Natural killer cell (primary cell): ENCODE data around the gene STYK1. TPM values are rescaled to one million over a fixed set of nuclear protein-coding genes. Genes with fewer than 3 reads are reported as not detected.

Source experiments
- ATAC-seq, 3 donors: fragments of 150-1000 bp in 2 of 3; fragments of 200-7000 bp in 1 of 3; cut with Tn5 transposase; 1 replicate in 1 of 3; 2 replicates in 2 of 3; pipeline ENCODE4 v1.10.0; 2021; ENCODE audit warnings: mild to moderate bottlenecking in 2 of 3, moderate library complexity in 2 of 3
- DNase-seq, 2 donors: peaks; one replicate each; pipeline versions ENCODE4 v3.0.0 to v3.0.0-alpha.2; 2013 to 2021; ENCODE audit warnings: mixed read lengths in 1 of 2
- H3K27ac ChIP-seq: one replicate; pipeline ENCODE4 v1.5.1; 2013; ENCODE audit warnings: mild to moderate bottlenecking, low read length
- H3K27me3 ChIP-seq: one replicate; pipeline ENCODE4 v1.6.1; 2013; ENCODE audit warnings: low read length; ENCODE audit not compliant: control insufficient read depth, insufficient read depth
- H3K36me3 ChIP-seq: one replicate; pipeline ENCODE4 v1.6.1; 2013; ENCODE audit warnings: low read length; ENCODE audit not compliant: control insufficient read depth, insufficient read depth
- H3K4me1 ChIP-seq: one replicate; pipeline ENCODE4 v1.6.1; 2013; ENCODE audit warnings: low read length; ENCODE audit not compliant: control insufficient read depth, insufficient read depth
- H3K4me3 ChIP-seq: one replicate; pipeline ENCODE4 v1.5.1; 2013; ENCODE audit warnings: low read length
- H3K9me3 ChIP-seq: one replicate; pipeline ENCODE4 v1.6.1; 2013; ENCODE audit warnings: low read length; ENCODE audit not compliant: control insufficient read depth, insufficient read depth
- H3K27ac Mint-ChIP-seq, 2 donors: one replicate each; pipeline ENCODE4 v1.8.0; 2022; ENCODE audit warnings: mild to moderate bottlenecking in 2 of 2, mixed read lengths in 2 of 2, moderate library complexity in 1 of 2
- H3K27me3 Mint-ChIP-seq, 2 donors: one replicate each; pipeline ENCODE4 v1.8.0; 2022; ENCODE audit warnings: low read depth in 2 of 2, mixed read lengths in 2 of 2
- H3K36me3 Mint-ChIP-seq: one replicate; pipeline ENCODE4 v1.8.0; 2022; ENCODE audit warnings: mixed read lengths
- H3K4me1 Mint-ChIP-seq, 2 donors: one replicate each; pipeline ENCODE4 v1.8.0; 2022; ENCODE audit warnings: mixed read lengths in 2 of 2
- H3K4me3 Mint-ChIP-seq: one replicate; pipeline ENCODE4 v1.8.0; 2022; ENCODE audit warnings: mild to moderate bottlenecking, moderate library complexity, mixed read lengths
- H3K9me3 Mint-ChIP-seq, 2 donors: one replicate each; pipeline ENCODE4 v1.8.0; 2022; ENCODE audit warnings: mixed read lengths in 2 of 2
- WGBS: methylation state at CpG from one replicate; pipeline ENCODE4 v1.1.7; 2013; ENCODE audit warnings: missing lambda C conversion rate; ENCODE audit not compliant: insufficient coverage; 5-methylcytosine and 5-hydroxymethylcytosine counted together
- intact Hi-C: fragments of 100-400 bp; cut with micrococcal nuclease; formaldehyde crosslinking; loops from one replicate; pipeline ENCODE4 v1.14.2; 2022
- total RNA-seq, 4 donors: library from RNA; stranded (reverse); fragments of 120-200 nt in 1 of 4; gene quantifications; one replicate each; pipeline versions ENCODE4 v1.2.3 to v1.2.4, GENCODE V29; 2013 to 2022
- TF ChIP-seq, protein P1 (sequence below): fragments of 200-600 bp; IDR thresholded peaks from one replicate; pipeline ENCODE4 v1.8.0; 2022; ENCODE audit warnings: antibody characterized with exemption

Gene STYK1
- total RNA-seq, 3 donors from 2014 or later (not counting 1 experiment from before 2014, with no cell fraction given), result 2.0 to 2.6 (median 2.4) TPM

DNA sequence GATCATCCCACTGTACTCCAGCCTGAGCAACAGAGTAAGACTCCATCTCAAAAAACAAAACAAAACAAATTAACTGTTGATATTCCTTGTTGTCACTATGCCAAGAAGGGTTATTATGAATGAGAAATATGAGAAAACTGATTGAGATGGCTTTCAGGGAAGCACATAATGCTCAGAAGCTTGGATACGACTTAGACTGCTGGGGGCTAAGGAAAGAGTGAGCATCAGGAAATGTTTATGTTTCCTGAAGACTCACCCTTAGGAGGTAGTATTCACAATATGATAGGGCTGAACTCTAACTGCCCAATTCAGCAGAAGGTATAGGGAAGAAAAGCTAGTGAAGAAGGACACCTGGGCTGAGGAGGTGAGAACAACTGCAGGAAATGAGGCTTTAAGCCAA lies 6.3 kb downstream of the STYK1 start:
- H3K36me3 ChIP-seq, result no peaks in the 10 kb centered on the region
- H3K9me3 ChIP-seq, result no peaks in the 10 kb centered on the region
- 72% methylated on average over 1 of the region's 1 CpG for WGBS
- H3K4me1 ChIP-seq, result peaks cover 23% of the 10 kb centered on the region
- Mint-ChIP-seq H3K27me3 (peaks cover 12 to 47% of the 10 kb centered on the region in 2 donors), H3K4me3 (peak overlapping the region; percentile 28), H3K36me3 (no peaks in the 10 kb centered on the region), H3K27ac (no peak overlapping the region), H3K9me3 (no peaks in the 10 kb centered on the region), H3K4me1 (peaks cover 22 to 29% of the 10 kb centered on the region in 2 donors)
- DNase-seq (no peak), ATAC-seq (no peak)
- H3K4me3 ChIP-seq, result no peak overlapping the region
- H3K27me3 ChIP-seq, result no peaks in the 10 kb centered on the region
- intact Hi-C loops, result no loop called here
- H3K27ac ChIP-seq, result no peak overlapping the region
- TF ChIP-seq, protein P1, sequence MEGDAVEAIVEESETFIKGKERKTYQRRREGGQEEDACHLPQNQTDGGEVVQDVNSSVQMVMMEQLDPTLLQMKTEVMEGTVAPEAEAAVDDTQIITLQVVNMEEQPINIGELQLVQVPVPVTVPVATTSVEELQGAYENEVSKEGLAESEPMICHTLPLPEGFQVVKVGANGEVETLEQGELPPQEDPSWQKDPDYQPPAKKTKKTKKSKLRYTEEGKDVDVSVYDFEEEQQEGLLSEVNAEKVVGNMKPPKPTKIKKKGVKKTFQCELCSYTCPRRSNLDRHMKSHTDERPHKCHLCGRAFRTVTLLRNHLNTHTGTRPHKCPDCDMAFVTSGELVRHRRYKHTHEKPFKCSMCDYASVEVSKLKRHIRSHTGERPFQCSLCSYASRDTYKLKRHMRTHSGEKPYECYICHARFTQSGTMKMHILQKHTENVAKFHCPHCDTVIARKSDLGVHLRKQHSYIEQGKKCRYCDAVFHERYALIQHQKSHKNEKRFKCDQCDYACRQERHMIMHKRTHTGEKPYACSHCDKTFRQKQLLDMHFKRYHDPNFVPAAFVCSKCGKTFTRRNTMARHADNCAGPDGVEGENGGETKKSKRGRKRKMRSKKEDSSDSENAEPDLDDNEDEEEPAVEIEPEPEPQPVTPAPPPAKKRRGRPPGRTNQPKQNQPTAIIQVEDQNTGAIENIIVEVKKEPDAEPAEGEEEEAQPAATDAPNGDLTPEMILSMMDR, result no peak

- H3K4me1 Mint-ChIP-seq, result peaks cover 8 to 17% of the 10 kb centered on the region in 2 donors
- Histone ChIP-seq H3K4me3 (no peak overlapping the region), H3K27ac (no peak overlapping the region), H3K27me3 (no peaks in the 10 kb centered on the region), H3K9me3 (no peaks in the 10 kb centered on the region), H3K36me3 (no peaks in the 10 kb centered on the region), H3K4me1 (peaks cover 11% of the 10 kb centered on the region)
- H3K27ac Mint-ChIP-seq, result no peak overlapping the region
- TF ChIP-seq, protein P1, result no peak
- H3K36me3 Mint-ChIP-seq, result no peaks in the 10 kb centered on the region
- no peak for DNase-seq
- ATAC-seq, result no peak
- WGBS, result 96% methylated on average over 2 of the region's 2 CpGs
- no peak overlapping the region for H3K4me3 Mint-ChIP-seq
- intact Hi-C loops, result no loop called here
- peaks cover 15 to 53% of the 10 kb centered on the region in 2 donors for H3K27me3 Mint-ChIP-seq
- no peaks in the 10 kb centered on the region for H3K9me3 Mint-ChIP-seq
Measured at GRCh38 chr12:10664499-10664898, 9.4 kb downstream of the STYK1 start.

GRCh38 chr12:10663869-10664268 lies 10.0 kb downstream of the STYK1 start:
- Histone ChIP-seq H3K27ac (no peak overlapping the region), H3K4me3 (no peak overlapping the region), H3K27me3 (no peaks in the 10 kb centered on the region), H3K36me3 (no peaks in the 10 kb centered on the region), H3K9me3 (no peaks in the 10 kb centered on the region), H3K4me1 (peaks cover 11% of the 10 kb centered on the region)
- ATAC-seq (no peak), DNase-seq (no peak)
- Mint-ChIP-seq H3K27ac (no peak overlapping the region), H3K27me3 (peaks cover 14 to 47% of the 10 kb centered on the region in 2 donors), H3K9me3 (no peaks in the 10 kb centered on the region), H3K4me1 (peaks cover 6 to 15% of the 10 kb centered on the region in 2 donors), H3K36me3 (no peaks in the 10 kb centered on the region), H3K4me3 (no peak overlapping the region)
- intact Hi-C loops, result no loop called here
- TF ChIP-seq, protein P1, result no peak
- 90% methylated on average over 3 of the region's 3 CpGs for WGBS

DNA sequence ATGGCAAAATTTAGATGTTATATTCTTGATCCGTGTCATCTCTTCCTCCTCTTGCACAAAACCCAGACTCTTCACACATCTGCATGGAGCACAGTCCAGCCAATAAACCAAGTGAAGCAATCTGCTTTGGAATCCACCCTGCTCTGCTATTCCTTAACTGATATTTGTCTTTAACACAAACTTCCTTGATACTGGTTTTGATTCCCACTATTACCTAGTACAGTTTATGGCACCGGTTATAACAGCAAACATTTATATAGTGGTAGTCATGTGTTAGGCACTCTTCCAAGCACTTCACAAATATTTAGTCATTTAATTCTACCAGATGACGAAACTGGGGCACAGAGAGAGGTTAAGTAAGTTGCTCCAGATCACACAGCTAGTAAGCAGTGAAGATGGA lies 12.5 kb downstream of the STYK1 start:
- no peak overlapping the region for H3K27ac Mint-ChIP-seq
- intact Hi-C loops, result no loop called here
- Histone ChIP-seq H3K4me3 (no peak overlapping the region), H3K9me3 (peaks cover 4% of the 10 kb centered on the region), H3K36me3 (no peaks in the 10 kb centered on the region), H3K27me3 (no peaks in the 10 kb centered on the region), H3K4me1 (no peaks in the 10 kb centered on the region), H3K27ac (no peak overlapping the region)
- ATAC-seq (no peak), DNase-seq (no peak)
- H3K4me1 Mint-ChIP-seq, result no peaks in the 10 kb centered on the region
- H3K36me3 Mint-ChIP-seq, result no peaks in the 10 kb centered on the region
- TF ChIP-seq, protein P1, result no peak
- H3K27me3 Mint-ChIP-seq, result peaks cover 6 to 51% of the 10 kb centered on the region in 2 donors
- H3K9me3 Mint-ChIP-seq, result no peaks in the 10 kb centered on the region
- H3K4me3 Mint-ChIP-seq, result no peak overlapping the region
- 97% methylated on average over 2 of the region's 3 CpGs for WGBS
